PC-3 (cell line): ENCODE measurements around the gene CLDN22. TPM values are rescaled to one million over a fixed set of nuclear protein-coding genes. Genes with fewer than 3 reads are reported as not detected.

Experiments used
- ATAC-seq: fragments of 200-7000 bp; cut with Tn5 transposase; 2 replicates; pipeline ENCODE4 v1.9.1; 2020; ENCODE audit warnings: mild to moderate bottlenecking, moderate library complexity
- BruUV-seq: library from RNA; stranded (reverse); fragments of 400-500 nt; replicated peaks from 2 replicates; lab custom pipeline; 2021; lab: Mats Ljungman, UMichigan
- CTCF ChIA-PET: fragments of 300-600 bp; sonication (Branson Sonifier 250); formaldehyde crosslinking; loops from one replicate; lab custom pipeline; 2022; ENCODE audit warnings: antibody characterized with exemption; lab: Charles Lee
- POLR2A ChIA-PET: fragments of 300-600 bp; sonication (Branson Sonifier 250); formaldehyde crosslinking; loops from one replicate; lab custom pipeline; 2022; ENCODE audit warnings: antibody characterized with exemption; ENCODE audit not compliant: unreplicated experiment; lab: Charles Lee
- DNase-seq: peaks from one replicate; pipeline ENCODE4 v3.0.0-alpha.2; 2015
- H2AFZ ChIP-seq: fragments of 300-600 bp; sonication (generic); 2 replicates; pipeline ENCODE4 v1.6.0; 2016; ENCODE audit warnings: antibody characterized with exemption, low read length
- H3F3A ChIP-seq: fragments of 300-600 bp; sonication (generic); one replicate; pipeline ENCODE4 v1.6.0; 2017; ENCODE audit warnings: antibody characterized with exemption, low read length, control low read depth, mild to moderate bottlenecking; ENCODE audit not compliant: unreplicated experiment
- H3K27ac ChIP-seq: fragments of 300-600 bp; sonication (generic); 2 replicates; pipeline ENCODE4 v1.5.1; 2016; ENCODE audit warnings: mild to moderate bottlenecking, low read length
- H3K27me3 ChIP-seq: fragments of 300-600 bp; sonication (generic); 2 replicates; pipeline ENCODE4 v1.6.1; 2016; ENCODE audit warnings: low read length, mixed read lengths
- H3K36me3 ChIP-seq: fragments of 300-600 bp; sonication (generic); 2 replicates; pipeline ENCODE4 v1.6.1; 2016; ENCODE audit warnings: low read depth, mixed run types, low read length, mixed read lengths
- H3K4me1 ChIP-seq: fragments of 300-600 bp; sonication (generic); 2 replicates; pipeline ENCODE4 v1.5.1; 2016; ENCODE audit warnings: low read length; ENCODE audit not compliant: insufficient read depth
- H3K4me2 ChIP-seq: fragments of 300-600 bp; sonication (generic); 2 replicates; pipeline ENCODE4 v1.6.0; 2016; ENCODE audit warnings: low read length
- H3K4me3 ChIP-seq: fragments of 300-600 bp; sonication (generic); 2 replicates; pipeline ENCODE4 v1.5.1; 2016; ENCODE audit warnings: mild to moderate bottlenecking, low read length, mixed read lengths
- H3K79me2 ChIP-seq: fragments of 300-600 bp; sonication (generic); 2 replicates; pipeline ENCODE4 v1.6.1; 2017; ENCODE audit warnings: low read length, mixed read lengths
- H3K9ac ChIP-seq: fragments of 300-600 bp; sonication (generic); 2 replicates; pipeline ENCODE4 v1.6.0; 2016; ENCODE audit warnings: mild to moderate bottlenecking, low read length
- H3K9me2 ChIP-seq: fragments of 300-600 bp; sonication (generic); replicated peaks from 2 replicates; pipeline ENCODE4 v1.6.1; 2016; ENCODE audit warnings: mixed run types, low read length, mixed read lengths
- H3K9me3 ChIP-seq: fragments of 300-600 bp; sonication (generic); 2 replicates; pipeline ENCODE4 v1.6.1; 2016; ENCODE audit warnings: low read length, mixed read lengths
- H4K20me1 ChIP-seq: fragments of 300-600 bp; sonication (generic); 2 replicates; pipeline ENCODE4 v1.6.1; 2016; ENCODE audit warnings: low read length, mixed read lengths
- EZH2 ChIP-seq: fragments of 300-600 bp; sonication (generic); IDR thresholded peaks from one replicate; pipeline ENCODE4 v1.6.1; 2017; ENCODE audit warnings: antibody characterized with exemption, mild to moderate bottlenecking, low read length; ENCODE audit not compliant: unreplicated experiment
- EZH2phosphoT487 ChIP-seq: fragments of 300-600 bp; sonication (generic); IDR thresholded peaks from 2 replicates; pipeline ENCODE4 v1.6.1; 2018; ENCODE audit warnings: mild to moderate bottlenecking, antibody characterized with exemption, low read length, borderline replicate concordance
- intact Hi-C: fragments of 100-400 bp; cut with micrococcal nuclease; formaldehyde crosslinking; loops from 2 replicates; pipeline ENCODE4 v1.9.0; 2023
- total RNA-seq: library from RNA; depleted of rRNA; stranded (reverse); fragments of >200 nt; gene quantifications from 2 replicates; pipeline ENCODE4 v1.2.3, GENCODE V29; 2014
- TF ChIP-seq, protein P1 (sequence below): fragments of 300-600 bp; sonication (generic); conservative IDR thresholded peaks from 2 replicates; pipeline ENCODE4 v1.5.1; 2017; ENCODE audit warnings: antibody characterized with exemption, low read depth, mild to moderate bottlenecking, low read length

CLDN22 gene
- total RNA-seq, 1 experiment from 2014 or later = not detected

DNA sequence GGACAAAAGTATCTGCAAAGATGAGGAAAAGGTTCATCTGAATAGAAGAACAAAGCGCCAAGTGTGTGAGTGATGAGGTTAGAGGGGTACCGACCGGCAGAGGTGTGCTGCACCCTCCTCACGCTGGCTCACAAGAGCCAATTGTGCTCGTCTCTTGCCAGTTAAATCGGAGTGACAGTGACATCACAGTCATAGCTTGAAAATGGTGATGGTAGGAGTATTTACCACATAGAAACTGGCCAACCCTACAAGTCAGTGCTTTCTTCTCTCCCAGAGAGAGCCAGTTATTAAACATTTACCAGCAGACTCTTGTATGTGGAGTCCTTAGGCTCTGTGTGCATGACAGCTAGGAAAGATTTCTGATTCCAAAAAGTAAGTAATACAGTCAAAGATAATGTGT lies 32.4 kb downstream of the CLDN22 start:
- Histone ChIP-seq H3K27ac (no peak overlapping the region), H3K9me3 (no peaks in the 10 kb centered on the region), H3K9ac (no peak overlapping the region), H2AFZ (no peak overlapping the region), H3K9me2 (no peaks in the 10 kb centered on the region), H3K4me3 (no peak overlapping the region), H3K27me3 (no peaks in the 10 kb centered on the region), H3K4me2 (no peak overlapping the region), H3K4me1 (peaks cover 16% of the 10 kb centered on the region; the same call in 1 of the 2 replicates), H4K20me1 (no peaks in the 10 kb centered on the region), H3F3A (no peaks in the 10 kb centered on the region), H3K36me3 (peaks cover 7% of the 10 kb centered on the region; the same call in 1 of the 2 replicates), H3K79me2 (no peaks in the 10 kb centered on the region)
- no peak for ATAC-seq
- intact Hi-C loops = no loop called here
- no TSS peak for BruUV-seq
- POLR2A ChIA-PET = no interaction called here
- DNase-seq = no peak
- TF ChIP-seq EZH2phosphoT487 = no peak
- TF ChIP-seq, protein P1, sequence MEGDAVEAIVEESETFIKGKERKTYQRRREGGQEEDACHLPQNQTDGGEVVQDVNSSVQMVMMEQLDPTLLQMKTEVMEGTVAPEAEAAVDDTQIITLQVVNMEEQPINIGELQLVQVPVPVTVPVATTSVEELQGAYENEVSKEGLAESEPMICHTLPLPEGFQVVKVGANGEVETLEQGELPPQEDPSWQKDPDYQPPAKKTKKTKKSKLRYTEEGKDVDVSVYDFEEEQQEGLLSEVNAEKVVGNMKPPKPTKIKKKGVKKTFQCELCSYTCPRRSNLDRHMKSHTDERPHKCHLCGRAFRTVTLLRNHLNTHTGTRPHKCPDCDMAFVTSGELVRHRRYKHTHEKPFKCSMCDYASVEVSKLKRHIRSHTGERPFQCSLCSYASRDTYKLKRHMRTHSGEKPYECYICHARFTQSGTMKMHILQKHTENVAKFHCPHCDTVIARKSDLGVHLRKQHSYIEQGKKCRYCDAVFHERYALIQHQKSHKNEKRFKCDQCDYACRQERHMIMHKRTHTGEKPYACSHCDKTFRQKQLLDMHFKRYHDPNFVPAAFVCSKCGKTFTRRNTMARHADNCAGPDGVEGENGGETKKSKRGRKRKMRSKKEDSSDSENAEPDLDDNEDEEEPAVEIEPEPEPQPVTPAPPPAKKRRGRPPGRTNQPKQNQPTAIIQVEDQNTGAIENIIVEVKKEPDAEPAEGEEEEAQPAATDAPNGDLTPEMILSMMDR = no peak
- TF ChIP-seq EZH2 = no peak
- CTCF ChIA-PET = no interaction called here

DNA sequence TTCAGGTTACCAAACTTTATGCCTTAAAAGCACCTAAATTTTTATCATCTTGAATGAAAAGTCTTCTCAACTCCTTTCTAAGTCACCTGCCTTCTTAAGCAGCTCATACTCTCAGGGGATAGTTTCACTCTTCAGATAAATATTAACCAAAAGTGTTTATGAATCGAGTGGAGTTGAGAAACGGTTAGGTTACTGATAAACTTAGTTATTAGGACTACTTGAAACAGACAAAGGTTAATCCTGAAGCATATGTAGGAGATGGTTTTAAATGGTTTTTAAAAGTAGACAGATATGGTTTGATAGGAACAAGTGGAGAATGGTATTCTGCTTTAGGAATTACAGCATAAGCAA lies 32.8 kb downstream of the CLDN22 start:
- Histone ChIP-seq H3K79me2 (no peaks in the 10 kb centered on the region), H3K9ac (no peak overlapping the region), H2AFZ (no peak overlapping the region), H3K9me2 (no peaks in the 10 kb centered on the region), H3K9me3 (no peaks in the 10 kb centered on the region), H3K27ac (no peak overlapping the region), H3K4me3 (no peak overlapping the region), H3K4me1 (peaks cover 16% of the 10 kb centered on the region; the same call in 1 of the 2 replicates), H4K20me1 (no peaks in the 10 kb centered on the region), H3F3A (no peaks in the 10 kb centered on the region), H3K36me3 (peaks cover 7% of the 10 kb centered on the region; the same call in 1 of the 2 replicates), H3K27me3 (no peaks in the 10 kb centered on the region), H3K4me2 (no peak overlapping the region)
- CTCF ChIA-PET = no interaction called here
- intact Hi-C loops = no loop called here
- TF ChIP-seq EZH2phosphoT487 = no peak
- TF ChIP-seq EZH2 = no peak
- TF ChIP-seq, protein P1 = no peak
- POLR2A ChIA-PET = no interaction called here
- DNase-seq = no peak
- no peak for ATAC-seq
- BruUV-seq = no TSS peak

DNA sequence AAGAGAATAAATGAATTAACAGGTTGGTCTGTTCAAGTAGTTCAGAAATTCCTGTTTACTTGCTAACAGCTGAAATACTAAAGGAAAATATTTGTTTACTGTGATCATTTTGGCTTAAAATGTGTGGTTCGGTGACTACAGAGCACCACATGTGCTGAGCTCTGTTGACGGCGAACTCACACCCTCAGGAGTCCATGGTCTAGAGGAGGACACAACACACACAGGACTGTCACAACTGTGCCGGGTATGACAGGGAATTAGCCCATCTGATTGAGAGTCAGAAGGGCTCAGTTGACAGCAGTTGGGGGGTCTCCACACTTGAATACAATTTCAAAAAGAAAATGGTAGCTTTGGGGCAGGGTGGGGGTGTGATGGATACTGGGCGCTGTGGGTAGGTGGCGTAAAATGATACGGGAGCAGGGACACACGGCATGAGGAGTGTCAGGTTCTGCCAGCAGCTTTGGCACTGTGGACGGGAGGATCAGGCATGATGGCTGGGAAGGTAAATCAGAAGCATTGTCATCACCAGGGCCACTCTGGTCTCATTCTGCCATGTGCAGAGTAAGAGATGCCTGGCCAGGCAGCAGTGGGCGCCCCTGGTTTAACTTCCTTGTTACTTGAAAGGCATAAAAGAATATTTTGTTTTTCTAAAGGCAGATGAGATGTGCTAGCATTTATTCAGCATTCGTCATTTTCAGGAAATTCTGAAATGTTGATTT lies 33.3 kb downstream of the CLDN22 start:
- no peaks in the 10 kb centered on the region for H3K79me2 ChIP-seq
- ChIA-PET CTCF (no interaction called here), POLR2A (no interaction called here)
- no peak overlapping the region for H3K4me2 ChIP-seq
- intact Hi-C loops = no loop called here
- H4K20me1 ChIP-seq = no peaks in the 10 kb centered on the region
- DNase-seq = no peak
- H3F3A ChIP-seq = no peaks in the 10 kb centered on the region
- no peak overlapping the region for H2AFZ ChIP-seq
- H3K9ac ChIP-seq = no peak overlapping the region
- BruUV-seq = no TSS peak
- TF ChIP-seq EZH2phosphoT487 (no peak), EZH2 (no peak)
- TF ChIP-seq, protein P1 = no peak
- ATAC-seq = no peak
- no peaks in the 10 kb centered on the region for H3K27me3 ChIP-seq
- H3K9me2 ChIP-seq = no peaks in the 10 kb centered on the region
- H3K27ac ChIP-seq = no peak overlapping the region
- peaks cover 7% of the 10 kb centered on the region; the same call in 1 of the 2 replicates for H3K36me3 ChIP-seq
- H3K4me3 ChIP-seq = no peak overlapping the region
- H3K9me3 ChIP-seq = no peaks in the 10 kb centered on the region
- H3K4me1 ChIP-seq = peaks cover 16% of the 10 kb centered on the region; the same call in 1 of the 2 replicates
